NK-92 (cell line): ENCODE results near the gene UBE2D4.

Source experiments
- DNase-seq: peaks from one replicate; lab custom pipeline; 2025; ENCODE audit not compliant: unreplicated experiment; lab: John Stamatoyannopoulos, UW

Gene UBE2D4

GRCh38 chr7:43906331-43907010 is 19.8 kb upstream of the UBE2D4 start, which contains the start of gene URGCP:
Gene URGCP (minus strand): TSS chr7:43906596. CDS start chr7:43906575, 21 bp downstream.
- no peak for DNase-seq

- no peak for DNase-seq
Measured at GRCh38 chr7:43914795-43915194, 11.4 kb upstream of the UBE2D4 start.

GRCh38 chr7:43915907-43916306 is 10.3 kb upstream of the UBE2D4 start:
- DNase-seq = no peak

GRCh38 chr7:43921423-43921822 is 4.8 kb upstream of the UBE2D4 start:
- DNase-seq = no peak

GRCh38 chr7:43922726-43923125 is 3.5 kb upstream of the UBE2D4 start:
- DNase-seq = no peak

GRCh38 chr7:43926798-43927123 is 525 bp downstream of the UBE2D4 start:
- no peak for DNase-seq

GRCh38 chr7:43927810-43928209 is 1.6 kb downstream of the UBE2D4 start:
- no peak for DNase-seq

- no peak for DNase-seq
Measured at GRCh38 chr7:43929529-43930457, 3.6 kb downstream of the UBE2D4 start.

GRCh38 chr7:43931346-43931745 is 5.1 kb downstream of the UBE2D4 start:
- no peak for DNase-seq

- DNase-seq = no peak
Measured at GRCh38 chr7:43933902-43934560, 7.8 kb downstream of the UBE2D4 start.

- DNase-seq = no peak
Measured at GRCh38 chr7:43937444-43937843, 11.2 kb downstream of the UBE2D4 start.

GRCh38 chr7:43938892-43939482 is 12.8 kb downstream of the UBE2D4 start:
- DNase-seq = no peak

- no peak for DNase-seq
Measured at GRCh38 chr7:43942250-43942649, 16.0 kb downstream of the UBE2D4 start.

- no peak for DNase-seq
Measured at GRCh38 chr7:43942997-43943396, 16.8 kb downstream of the UBE2D4 start.

GRCh38 chr7:43943417-43944187 is 17.4 kb downstream of the UBE2D4 start:
- no peak for DNase-seq

- DNase-seq = no peak
Measured at GRCh38 chr7:43944286-43944685, 18.1 kb downstream of the UBE2D4 start.

GRCh38 chr7:43952028-43952427 is 25.8 kb downstream of the UBE2D4 start:
- no peak for DNase-seq

GRCh38 chr7:43953071-43953470 is 26.8 kb downstream of the UBE2D4 start:
- no peak for DNase-seq

GRCh38 chr7:43954524-43955228 is 28.4 kb downstream of the UBE2D4 start:
- DNase-seq = no peak

- no peak for DNase-seq
Measured at GRCh38 chr7:43956027-43956426, 29.8 kb downstream of the UBE2D4 start.
